H9 (cell line): ENCODE data around the gene CFAP90. TPM values are rescaled to one million over a fixed set of nuclear protein-coding genes. Genes with fewer than 3 reads are reported as not detected.
A peak's percentile ranks its signal among the peaks of the same experiment; 100 is the strongest.

Experiments
- DNase-seq: peaks from one replicate; pipeline ENCODE4 v3.0.0-alpha.2; 2017
- H2AFZ ChIP-seq: one replicate; pipeline ENCODE4 v1.6.1; 2013; ENCODE audit warnings: mild to moderate bottlenecking, low read length, control low read depth, moderate library complexity
- H2AK5ac ChIP-seq: 2 replicates; pipeline ENCODE4 v1.6.1; 2013; ENCODE audit warnings: low read length, control low read depth, mixed read lengths; ENCODE audit not compliant: insufficient read length
- H2BK120ac ChIP-seq: one replicate; pipeline ENCODE4 v1.6.1; 2013; ENCODE audit warnings: low read depth, mild to moderate bottlenecking, low read length, control low read depth, inconsistent platforms; ENCODE audit not compliant: poor library complexity, severe bottlenecking
- H2BK12ac ChIP-seq: 2 replicates; pipeline ENCODE4 v1.6.1; 2013; ENCODE audit warnings: low read length, control low read depth, mixed read lengths, low read depth; ENCODE audit not compliant: insufficient read length
- H2BK15ac ChIP-seq: 2 replicates; pipeline ENCODE4 v1.6.1; 2013; ENCODE audit warnings: low read depth, low read length, control low read depth
- H2BK20ac ChIP-seq: one replicate; pipeline ENCODE4 v1.6.1; 2013; ENCODE audit warnings: low read depth, mild to moderate bottlenecking, low read length, control low read depth, inconsistent platforms; ENCODE audit not compliant: poor library complexity, severe bottlenecking
- H2BK5ac ChIP-seq: 2 replicates; pipeline ENCODE4 v1.6.1; 2013; ENCODE audit warnings: low read length, control low read depth, mixed read lengths; ENCODE audit not compliant: insufficient read length
- H3K14ac ChIP-seq: 2 replicates; pipeline ENCODE4 v1.6.1; 2013; ENCODE audit warnings: low read length, control low read depth; ENCODE audit not compliant: insufficient read depth
- H3K18ac ChIP-seq: 2 replicates; pipeline ENCODE4 v1.6.1; 2013; ENCODE audit warnings: low read depth, mild to moderate bottlenecking, mixed read lengths, low read length, control low read depth; ENCODE audit not compliant: insufficient read length
- H3K23ac ChIP-seq: 2 replicates; pipeline ENCODE4 v1.6.1; 2013; ENCODE audit warnings: low read length, control low read depth, mixed read lengths, low read depth; ENCODE audit not compliant: insufficient read length
- H3K23me2 ChIP-seq: 2 replicates; pipeline ENCODE4 v1.6.1; 2013; ENCODE audit warnings: low read depth, mild to moderate bottlenecking, mixed read lengths, low read length, control low read depth; ENCODE audit not compliant: insufficient read length, poor library complexity, severe bottlenecking
- H3K27ac ChIP-seq: 2 replicates; pipeline ENCODE4 v1.5.1; 2013; ENCODE audit warnings: low read length, control low read depth, mixed read lengths, low read depth; ENCODE audit not compliant: insufficient read length
- H3K27me3 ChIP-seq: 2 replicates; pipeline ENCODE4 v1.6.1; 2013; ENCODE audit warnings: low read length, control low read depth, inconsistent platforms; ENCODE audit not compliant: insufficient read depth
- H3K4ac ChIP-seq: 2 replicates; pipeline ENCODE4 v1.6.1; 2013; ENCODE audit warnings: low read depth, mild to moderate bottlenecking, control low read depth, inconsistent platforms, low read length, moderate library complexity
- H3K4me1 ChIP-seq: 2 replicates; pipeline ENCODE4 v1.6.1; 2013; ENCODE audit warnings: low read length, control low read depth, inconsistent platforms; ENCODE audit not compliant: insufficient read depth
- H3K4me2 ChIP-seq: 2 replicates; pipeline ENCODE4 v1.6.1; 2013; ENCODE audit warnings: low read length, control low read depth, mixed read lengths; ENCODE audit not compliant: insufficient read length, insufficient read depth
- H3K56ac ChIP-seq: 2 replicates; pipeline ENCODE4 v1.6.1; 2013; ENCODE audit warnings: low read depth, mild to moderate bottlenecking, mixed read lengths, low read length, control low read depth; ENCODE audit not compliant: insufficient read length
- H3K79me1 ChIP-seq: 2 replicates; pipeline ENCODE4 v1.6.1; 2013; ENCODE audit warnings: low read depth, mild to moderate bottlenecking, moderate library complexity, low read length, control low read depth, inconsistent platforms; ENCODE audit not compliant: insufficient read depth, poor library complexity, severe bottlenecking
- H3K79me2 ChIP-seq: 2 replicates; pipeline ENCODE4 v1.6.1; 2013; ENCODE audit warnings: low read length, control low read depth, inconsistent platforms; ENCODE audit not compliant: insufficient read depth
- H3K9ac ChIP-seq: 2 replicates; pipeline ENCODE4 v1.6.1; 2013; ENCODE audit warnings: low read length, control low read depth, mixed read lengths; ENCODE audit not compliant: insufficient read length; ENCODE audit errors: extremely low read depth
- H3K9me3 ChIP-seq: one replicate; pipeline ENCODE4 v1.6.1; 2013; ENCODE audit warnings: low read depth, low read length, inconsistent platforms; ENCODE audit not compliant: control insufficient read depth
- H3T11ph ChIP-seq: one replicate; pipeline ENCODE4 v1.6.1; 2013; ENCODE audit warnings: mild to moderate bottlenecking, low read length, control low read depth, inconsistent platforms
- H4K20me1 ChIP-seq: one replicate; pipeline ENCODE4 v1.6.1; 2013; ENCODE audit not compliant: control insufficient read depth, insufficient read length, insufficient read depth
- H4K5ac ChIP-seq: 2 replicates; pipeline ENCODE4 v1.6.1; 2013; ENCODE audit warnings: low read depth, mild to moderate bottlenecking, mixed read lengths, low read length, control low read depth; ENCODE audit not compliant: insufficient read length
- H4K8ac ChIP-seq: replicated peaks from 2 replicates; pipeline ENCODE4 v1.6.1; 2013; ENCODE audit warnings: low read length, control low read depth, mixed read lengths, low read depth; ENCODE audit not compliant: insufficient read length
- H4K91ac ChIP-seq: 2 replicates; pipeline ENCODE4 v1.6.1; 2013; ENCODE audit warnings: low read depth, mild to moderate bottlenecking, moderate library complexity, mixed read lengths, low read length, control low read depth; ENCODE audit not compliant: insufficient read length
- H3K27ac Mint-ChIP-seq, 3 experiments: 2 replicates in 2 of 3; 3 replicates in 1 of 3; pipeline ENCODE4 v1.8.0; 2020 to 2021; ENCODE audit warnings: mixed read lengths in 3 of 3, mild to moderate bottlenecking in 1 of 3, moderate library complexity in 1 of 3
- H3K27me3 Mint-ChIP-seq: 2 replicates; pipeline ENCODE4 v1.8.0; 2021; ENCODE audit warnings: low read depth, mild to moderate bottlenecking, moderate library complexity, mixed read lengths
- H3K36me3 Mint-ChIP-seq, 3 experiments: 2 replicates in 2 of 3; 3 replicates in 1 of 3; pipeline ENCODE4 v1.8.0; 2020 to 2021; ENCODE audit warnings: low read depth in 3 of 3, mixed read lengths in 3 of 3; ENCODE audit not compliant: insufficient read depth in 1 of 3
- H3K4me1 Mint-ChIP-seq, 2 experiments: 2 replicates each; pipeline ENCODE4 v1.8.0; 2020; ENCODE audit warnings: mixed read lengths in 2 of 2
- H3K4me3 Mint-ChIP-seq, 2 experiments: 2 replicates in 1 of 2; 3 replicates in 1 of 2; pipeline ENCODE4 v1.8.0; 2020 to 2021; ENCODE audit warnings: mild to moderate bottlenecking in 2 of 2, mixed read lengths in 2 of 2, moderate library complexity in 1 of 2
- H3K9me3 Mint-ChIP-seq, 2 experiments: 2 replicates in 1 of 2; 3 replicates in 1 of 2; pipeline ENCODE4 v1.8.0; 2020; ENCODE audit warnings: mild to moderate bottlenecking in 2 of 2, mixed read lengths in 2 of 2, moderate library complexity in 1 of 2
- WGBS: extraction: QIAGEN DNeasy Blood & Tissue Kit; methylation state at CpG from one replicate; pipeline ENCODE4 v1.1.7; 2013; ENCODE audit warnings: missing lambda C conversion rate, low lambda C conversion rate, mixed read lengths; ENCODE audit not compliant: insufficient read length; ENCODE audit errors: extremely low coverage; 5-methylcytosine and 5-hydroxymethylcytosine counted together
- long read RNA-seq: library from polyadenylated mRNA; unstranded; transcript quantifications from one replicate; pipeline ENCODE4 v2.0.0, GENCODE V29; 2020
- total RNA-seq: library from RNA; stranded (reverse); gene quantifications from 2 replicates; pipeline ENCODE4 v1.2.1, GENCODE V29; 2021
- TF ChIP-seq, protein P1 (sequence below): fragments of 200-600 bp; sonication (generic); conservative IDR thresholded peaks from 3 replicates; pipeline ENCODE4 v1.8.0; 2021; ENCODE audit warnings: antibody characterized with exemption, mild to moderate bottlenecking

The CFAP90 gene, protein sequence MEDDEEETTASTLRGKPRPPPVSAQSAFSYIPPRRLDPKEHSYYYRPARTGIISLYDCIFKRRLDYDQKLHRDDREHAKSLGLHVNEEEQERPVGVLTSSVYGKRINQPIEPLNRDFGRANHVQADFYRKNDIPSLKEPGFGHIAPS
- total RNA-seq: 0.35 and 0.44 TPM in 2 replicates
- long read RNA-seq: 0 reads

DNA sequence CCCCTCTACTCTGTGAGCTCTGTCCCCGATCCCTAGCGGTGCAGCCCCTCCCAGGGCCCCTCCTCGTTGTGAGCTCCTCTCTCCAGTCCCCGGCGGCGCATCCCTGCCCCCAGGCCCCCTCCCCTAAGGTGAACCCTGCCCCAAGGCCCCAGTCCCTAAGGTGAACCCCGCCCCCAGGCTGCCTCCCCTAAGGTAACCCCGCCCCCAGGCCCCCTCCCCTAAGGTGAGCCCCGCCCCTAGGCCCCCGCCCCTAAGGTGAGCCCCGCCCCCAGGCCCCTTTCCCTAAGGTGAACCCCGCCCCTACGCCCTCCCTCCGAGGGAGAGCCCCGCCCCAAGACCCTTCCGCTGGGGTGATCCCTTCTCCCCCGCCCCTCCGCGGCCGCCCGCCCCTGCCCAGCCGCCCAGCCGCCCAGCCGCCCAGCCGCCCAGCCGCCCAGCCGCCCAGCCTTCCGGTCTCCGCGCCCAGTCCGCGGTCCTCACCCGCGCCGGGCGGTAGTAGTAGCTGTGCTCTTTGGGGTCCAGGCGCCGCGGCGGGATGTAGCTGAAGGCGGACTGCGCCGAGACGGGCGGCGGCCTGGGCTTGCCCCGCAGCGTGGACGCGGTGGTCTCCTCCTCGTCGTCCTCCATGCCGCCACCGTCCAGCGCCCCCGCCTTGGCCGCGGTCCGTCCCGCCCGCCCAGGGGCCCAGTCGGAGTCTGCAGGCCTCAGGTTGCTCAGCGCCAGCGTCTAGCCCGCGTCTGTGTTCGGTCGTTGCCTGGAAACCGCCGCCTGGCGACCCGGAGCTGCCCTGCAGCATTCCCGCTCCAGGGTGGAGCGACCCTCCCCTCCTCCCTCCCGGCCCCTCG is at the start of gene CFAP90:
TSS of gene CFAP90 (minus strand) at position 739 of the 845 bp plus-strand sequence. CDS start at position 627, 112 bp downstream.
- peak within 1 kb of the TSS; percentile 81 to 95 for H3K4me3 Mint-ChIP-seq
- Histone ChIP-seq H3K14ac (peak within 1 kb of the TSS; percentile 78; the same call in 1 of the 2 replicates), H3K79me1 (no peaks in the 10 kb centered on the region), H4K8ac (no peak within 1 kb of the TSS), H3K9ac (no peak within 1 kb of the TSS), H4K20me1 (no peaks in the 10 kb centered on the region), H4K91ac (no peak within 1 kb of the TSS), H3K27me3 (peaks cover 4% of the 10 kb centered on the region; the same call in 1 of the 2 replicates), H3K4me1 (no peaks in the 10 kb centered on the region), H2BK20ac (no peak within 1 kb of the TSS), H3K23me2 (peaks cover 13% of the 10 kb centered on the region), H3K18ac (peak within 1 kb of the TSS; percentile 84), H3K27ac (no peak within 1 kb of the TSS), H4K5ac (no peak within 1 kb of the TSS), H3K23ac (no peak within 1 kb of the TSS), H2AFZ (no peak within 1 kb of the TSS), H3K9me3 (no peaks in the 10 kb centered on the region), H2BK120ac (no peak within 1 kb of the TSS), H3K4ac (no peak within 1 kb of the TSS), H3K79me2 (no peaks in the 10 kb centered on the region), H3K56ac (no peak within 1 kb of the TSS), H3T11ph (no peak within 1 kb of the TSS), H2BK15ac (no peak within 1 kb of the TSS), H2BK12ac (no peak within 1 kb of the TSS), H2AK5ac (no peak within 1 kb of the TSS), H3K4me2 (peak within 1 kb of the TSS; percentile 70), H2BK5ac (no peak within 1 kb of the TSS)
- TF ChIP-seq, protein P1, sequence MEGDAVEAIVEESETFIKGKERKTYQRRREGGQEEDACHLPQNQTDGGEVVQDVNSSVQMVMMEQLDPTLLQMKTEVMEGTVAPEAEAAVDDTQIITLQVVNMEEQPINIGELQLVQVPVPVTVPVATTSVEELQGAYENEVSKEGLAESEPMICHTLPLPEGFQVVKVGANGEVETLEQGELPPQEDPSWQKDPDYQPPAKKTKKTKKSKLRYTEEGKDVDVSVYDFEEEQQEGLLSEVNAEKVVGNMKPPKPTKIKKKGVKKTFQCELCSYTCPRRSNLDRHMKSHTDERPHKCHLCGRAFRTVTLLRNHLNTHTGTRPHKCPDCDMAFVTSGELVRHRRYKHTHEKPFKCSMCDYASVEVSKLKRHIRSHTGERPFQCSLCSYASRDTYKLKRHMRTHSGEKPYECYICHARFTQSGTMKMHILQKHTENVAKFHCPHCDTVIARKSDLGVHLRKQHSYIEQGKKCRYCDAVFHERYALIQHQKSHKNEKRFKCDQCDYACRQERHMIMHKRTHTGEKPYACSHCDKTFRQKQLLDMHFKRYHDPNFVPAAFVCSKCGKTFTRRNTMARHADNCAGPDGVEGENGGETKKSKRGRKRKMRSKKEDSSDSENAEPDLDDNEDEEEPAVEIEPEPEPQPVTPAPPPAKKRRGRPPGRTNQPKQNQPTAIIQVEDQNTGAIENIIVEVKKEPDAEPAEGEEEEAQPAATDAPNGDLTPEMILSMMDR: peak; percentile 74
- peaks cover 35% of the 10 kb centered on the region for H3K27me3 Mint-ChIP-seq
- WGBS: no CpG with 5 or more reads among the region's 76 CpGs
- peak; percentile 94 for DNase-seq
- peaks cover 10 to 12% of the 10 kb centered on the region in 2 experiments for H3K4me1 Mint-ChIP-seq
- peak within 1 kb of the TSS in 2 of 3 experiments; percentile 64 to 77; a peak in 1 of 7 replicates for H3K27ac Mint-ChIP-seq
- H3K36me3 Mint-ChIP-seq: peaks cover 0 to 15% (median 4%) of the 10 kb centered on the region in 3 experiments; a peak in 3 of 7 replicates
- peaks cover 2 to 7% of the 10 kb centered on the region in 2 experiments; a peak in 3 of 5 replicates for H3K9me3 Mint-ChIP-seq
